MM.1S (cell line): ENCODE data around the gene ECPAS.

Source experiments
- DNase-seq: peaks from one replicate; pipeline ENCODE4 v3.0.0-alpha.2; 2015
- H2AFZ ChIP-seq: fragments of 300-600 bp; sonication (generic); 2 replicates; pipeline ENCODE4 v1.6.0; 2016; ENCODE audit warnings: antibody characterized with exemption, low read length
- H3F3A ChIP-seq: fragments of 300-600 bp; sonication (generic); 2 replicates; pipeline ENCODE4 v1.6.1; 2016; ENCODE audit warnings: mild to moderate bottlenecking, antibody characterized with exemption, low read length, moderate library complexity, mixed read lengths; ENCODE audit not compliant: insufficient read depth
- H3K27ac ChIP-seq: fragments of 300-600 bp; sonication (generic); 2 replicates; pipeline ENCODE4 v1.5.1; 2016; ENCODE audit warnings: mild to moderate bottlenecking, low read length
- H3K27me3 ChIP-seq: fragments of 300-600 bp; sonication (generic); replicated peaks from 2 replicates; pipeline ENCODE4 v1.6.0; 2016; ENCODE audit warnings: low read length; ENCODE audit not compliant: insufficient read depth
- H3K36me3 ChIP-seq: fragments of 300-600 bp; sonication (generic); replicated peaks from 2 replicates; pipeline ENCODE4 v1.6.1; 2016; ENCODE audit warnings: mild to moderate bottlenecking, low read length, mixed read lengths; ENCODE audit not compliant: insufficient read depth
- H3K4me1 ChIP-seq: fragments of 300-600 bp; sonication (generic); 2 replicates; pipeline ENCODE4 v1.6.1; 2016; ENCODE audit warnings: low read length, mixed read lengths
- H3K4me2 ChIP-seq: fragments of 300-600 bp; sonication (generic); 2 replicates; pipeline ENCODE4 v1.6.0; 2016; ENCODE audit warnings: low read depth, low read length
- H3K4me3 ChIP-seq: fragments of 300-600 bp; sonication (generic); 2 replicates; pipeline ENCODE4 v1.5.1; 2016; ENCODE audit warnings: low read length, mixed read lengths
- H3K79me2 ChIP-seq: fragments of 300-600 bp; sonication (generic); 2 replicates; pipeline ENCODE4 v1.6.1; 2016; ENCODE audit warnings: mixed run types, low read length, mixed read lengths
- H3K9ac ChIP-seq: fragments of 300-600 bp; sonication (generic); 2 replicates; pipeline ENCODE4 v1.6.1; 2016; ENCODE audit warnings: low read length, mixed read lengths
- H3K9me2 ChIP-seq: fragments of 300-600 bp; sonication (generic); replicated peaks from 2 replicates; pipeline ENCODE4 v1.6.1; 2016; ENCODE audit warnings: mild to moderate bottlenecking, low read length, mixed read lengths; ENCODE audit not compliant: insufficient read depth
- H3K9me3 ChIP-seq: fragments of 300-600 bp; sonication (generic); replicated peaks from 2 replicates; pipeline ENCODE4 v1.6.1; 2016; ENCODE audit warnings: mild to moderate bottlenecking, low read length, mixed read lengths; ENCODE audit not compliant: insufficient read depth
- H4K20me1 ChIP-seq: fragments of 300-600 bp; sonication (generic); 2 replicates; pipeline ENCODE4 v1.6.1; 2016; ENCODE audit warnings: mild to moderate bottlenecking, low read length, moderate library complexity, mixed read lengths; ENCODE audit not compliant: insufficient read depth
- CTCF ChIP-seq: fragments of 300-600 bp; sonication (generic); IDR thresholded peaks from 2 replicates; pipeline ENCODE4 v1.5.1; 2016; ENCODE audit warnings: antibody characterized with exemption, low read length, mixed read lengths
- EZH2 ChIP-seq: fragments of 300-600 bp; sonication (generic); optimal IDR thresholded peaks from 2 replicates; pipeline ENCODE3; 2017; ENCODE audit warnings: low read depth, mild to moderate bottlenecking, antibody characterized with exemption, low read length, mixed read lengths
- EZH2phosphoT487 ChIP-seq: fragments of 300-600 bp; sonication (generic); IDR thresholded peaks from 2 replicates; pipeline ENCODE4 v1.6.1; 2018; ENCODE audit warnings: antibody characterized with exemption, low read length

The ECPAS gene

GRCh38 chr9:111375817-111376564 lies 108.2 kb downstream of the ECPAS start:
- TF ChIP-seq CTCF (no peak), EZH2 (no peak), EZH2phosphoT487 (no peak)
- H3K27ac ChIP-seq: no peak overlapping the region
- H3K27me3 ChIP-seq: no peaks in the 10 kb centered on the region
- no peaks in the 10 kb centered on the region for H3K9me3 ChIP-seq
- no peaks in the 10 kb centered on the region for H3K79me2 ChIP-seq
- H3K4me2 ChIP-seq: no peak overlapping the region
- H3K9ac ChIP-seq: no peak overlapping the region
- H4K20me1 ChIP-seq: no peaks in the 10 kb centered on the region
- H3K9me2 ChIP-seq: no peaks in the 10 kb centered on the region
- H3K36me3 ChIP-seq: peaks cover 9% of the 10 kb centered on the region; the same call in 1 of the 2 replicates
- no peaks in the 10 kb centered on the region for H3K4me1 ChIP-seq
- no peak overlapping the region for H2AFZ ChIP-seq
- no peak overlapping the region for H3K4me3 ChIP-seq
- H3F3A ChIP-seq: no peaks in the 10 kb centered on the region
- no peak for DNase-seq

GRCh38 chr9:111375062-111375461 lies 109.1 kb downstream of the ECPAS start:
- no peaks in the 10 kb centered on the region for H3K4me1 ChIP-seq
- H3K79me2 ChIP-seq: no peaks in the 10 kb centered on the region
- peaks cover 11% of the 10 kb centered on the region for H3K36me3 ChIP-seq
- no peak overlapping the region for H3K4me3 ChIP-seq
- H2AFZ ChIP-seq: no peak overlapping the region
- no peak overlapping the region for H3K4me2 ChIP-seq
- no peak overlapping the region for H3K27ac ChIP-seq
- no peaks in the 10 kb centered on the region for H3K27me3 ChIP-seq
- DNase-seq: no peak
- H3K9me3 ChIP-seq: no peaks in the 10 kb centered on the region
- no peaks in the 10 kb centered on the region for H4K20me1 ChIP-seq
- H3F3A ChIP-seq: no peaks in the 10 kb centered on the region
- no peak overlapping the region for H3K9ac ChIP-seq
- no peak for TF ChIP-seq EZH2phosphoT487
- no peak for TF ChIP-seq CTCF
- no peak for TF ChIP-seq EZH2
- H3K9me2 ChIP-seq: no peaks in the 10 kb centered on the region

GRCh38 chr9:111372297-111372696 lies 111.9 kb downstream of the ECPAS start:
- no peak overlapping the region for H3K27ac ChIP-seq
- no peaks in the 10 kb centered on the region for H3F3A ChIP-seq
- no peaks in the 10 kb centered on the region for H3K27me3 ChIP-seq
- no peaks in the 10 kb centered on the region for H4K20me1 ChIP-seq
- no peak for DNase-seq
- H3K9me3 ChIP-seq: no peaks in the 10 kb centered on the region
- no peak overlapping the region for H3K9ac ChIP-seq
- no peak overlapping the region for H2AFZ ChIP-seq
- no peaks in the 10 kb centered on the region for H3K4me1 ChIP-seq
- H3K4me2 ChIP-seq: no peak overlapping the region
- H3K4me3 ChIP-seq: no peak overlapping the region
- no peak for TF ChIP-seq EZH2phosphoT487
- TF ChIP-seq EZH2: no peak
- no peak for TF ChIP-seq CTCF
- no peaks in the 10 kb centered on the region for H3K9me2 ChIP-seq
- H3K36me3 ChIP-seq: peaks cover 10% of the 10 kb centered on the region
- no peaks in the 10 kb centered on the region for H3K79me2 ChIP-seq
